Mesenchymal stem cell (in vitro differentiated cells and primary cell): ENCODE measurements around the gene MTA3.
"Not testable (repeated sequence)": the region's sequence is repeated elsewhere in the genome, so short reads cannot be mapped to it uniquely, and the experiment has no call there.

ENCODE experiments used
- DNase-seq: peaks from one replicate; pipeline ENCODE4 v3.0.0-alpha.2; 2013
- H2AFZ ChIP-seq: one replicate; pipeline ENCODE4 v1.6.1; 2013; ENCODE audit warnings: low read depth, mild to moderate bottlenecking, control low read depth, inconsistent platforms, low read length, moderate library complexity
- H2AK5ac ChIP-seq: 2 replicates; pipeline ENCODE4 v1.6.1; 2013; ENCODE audit warnings: low read length, moderate library complexity, mild to moderate bottlenecking, inconsistent platforms; ENCODE audit not compliant: severe bottlenecking
- H2BK120ac ChIP-seq: one replicate; pipeline ENCODE4 v1.6.1; 2013; ENCODE audit warnings: low read depth, mild to moderate bottlenecking, inconsistent platforms, low read length, moderate library complexity
- H2BK12ac ChIP-seq, 2 experiments: one replicate each; pipeline ENCODE4 v1.6.1; 2013; ENCODE audit warnings: inconsistent platforms in 2 of 2, low read length in 2 of 2, mild to moderate bottlenecking in 2 of 2, moderate library complexity in 2 of 2, control low read depth in 1 of 2
- H2BK15ac ChIP-seq: one replicate; pipeline ENCODE4 v1.6.1; 2013; ENCODE audit warnings: mild to moderate bottlenecking, low read depth, inconsistent platforms; ENCODE audit not compliant: poor library complexity, severe bottlenecking
- H2BK5ac ChIP-seq: 2 replicates; pipeline ENCODE4 v1.6.1; 2013; ENCODE audit warnings: low read depth, mild to moderate bottlenecking, low read length, control low read depth, inconsistent platforms; ENCODE audit not compliant: poor library complexity, severe bottlenecking
- H3K14ac ChIP-seq, 2 experiments: one replicate each; pipeline ENCODE4 v1.6.1; 2013; ENCODE audit warnings: inconsistent platforms in 2 of 2, low read length in 2 of 2, control low read depth in 1 of 2, mild to moderate bottlenecking in 1 of 2, moderate library complexity in 1 of 2
- H3K18ac ChIP-seq, 2 experiments: one replicate each; pipeline ENCODE4 v1.6.1; 2013; ENCODE audit warnings: inconsistent platforms in 2 of 2, low read length in 2 of 2, control low read depth in 1 of 2, low read depth in 1 of 2, mild to moderate bottlenecking in 1 of 2
- H3K23ac ChIP-seq, 2 experiments: one replicate each; pipeline ENCODE4 v1.6.1; 2013; ENCODE audit warnings: inconsistent platforms in 2 of 2, low read length in 2 of 2, mild to moderate bottlenecking in 2 of 2, moderate library complexity in 2 of 2, control low read depth in 1 of 2
- H3K27ac ChIP-seq: 2 replicates; pipeline ENCODE4 v1.5.1; 2013; ENCODE audit warnings: mild to moderate bottlenecking, moderate library complexity, low read length, control low read depth, inconsistent platforms; ENCODE audit not compliant: poor library complexity, severe bottlenecking
- H3K27me3 ChIP-seq, 2 experiments: 2 replicates each; pipeline versions ENCODE4 v1.6.1 to v1.7.0; 2013; ENCODE audit warnings: low read length in 2 of 2, mild to moderate bottlenecking in 2 of 2, moderate library complexity in 2 of 2, control low read depth in 1 of 2, inconsistent platforms in 1 of 2; ENCODE audit not compliant: control insufficient read depth in 1 of 2, insufficient read depth in 1 of 2
- H3K36me3 ChIP-seq, 2 experiments: 2 replicates each; pipeline versions ENCODE4 v1.6.1 to v1.7.0; 2013; ENCODE audit warnings: low read length in 2 of 2, control low read depth in 1 of 2, inconsistent platforms in 1 of 2, low read depth in 1 of 2, mild to moderate bottlenecking in 1 of 2; ENCODE audit not compliant: insufficient read depth in 2 of 2, control insufficient read depth in 1 of 2
- H3K4ac ChIP-seq, 2 experiments: one replicate each; pipeline ENCODE4 v1.6.1; 2013; ENCODE audit warnings: inconsistent platforms in 2 of 2, low read length in 2 of 2, mild to moderate bottlenecking in 2 of 2, moderate library complexity in 2 of 2, control low read depth in 1 of 2, low read depth in 1 of 2
- H3K4me1 ChIP-seq: 2 replicates; pipeline ENCODE4 v1.6.1; 2013; ENCODE audit warnings: low read depth, low read length, control low read depth; ENCODE audit not compliant: control insufficient read depth, insufficient read depth
- H3K4me2 ChIP-seq: 2 replicates; pipeline ENCODE4 v1.6.1; 2013; ENCODE audit warnings: low read length, mild to moderate bottlenecking, inconsistent platforms; ENCODE audit not compliant: poor library complexity, severe bottlenecking
- H3K4me3 ChIP-seq, 2 experiments: 2 replicates each; pipeline versions ENCODE4 v1.5.1 to v1.7.0; 2013; ENCODE audit warnings: low read length in 2 of 2, mild to moderate bottlenecking in 2 of 2, control low read depth in 1 of 2, low read depth in 1 of 2; ENCODE audit not compliant: insufficient read depth in 1 of 2
- H3K79me1 ChIP-seq: replicated peaks from 2 replicates; pipeline ENCODE4 v1.6.1; 2013; ENCODE audit warnings: mild to moderate bottlenecking, control low read depth, low read length, inconsistent platforms; ENCODE audit not compliant: poor library complexity, severe bottlenecking
- H3K9ac ChIP-seq: 2 replicates; pipeline ENCODE4 v1.7.0; 2013; ENCODE audit warnings: mild to moderate bottlenecking, low read length, moderate library complexity
- H3K9me3 ChIP-seq: 2 replicates; pipeline ENCODE4 v1.7.0; 2013; ENCODE audit warnings: mild to moderate bottlenecking, low read length; ENCODE audit not compliant: control insufficient read depth
- H4K8ac ChIP-seq: one replicate; pipeline ENCODE4 v1.6.1; 2013; ENCODE audit warnings: inconsistent platforms, mild to moderate bottlenecking, low read length, moderate library complexity
- H4K91ac ChIP-seq: one replicate; pipeline ENCODE4 v1.6.1; 2013; ENCODE audit warnings: mild to moderate bottlenecking, low read length, inconsistent platforms
- WGBS: methylation state at CpG from one replicate; pipeline ENCODE4 v1.1.7; 2013; ENCODE audit warnings: mixed read lengths; 5-methylcytosine and 5-hydroxymethylcytosine counted together

MTA3 gene

GRCh38 chr2:42578621-42579020 lies 10.2 kb downstream of the MTA3 start:
- H3K27me3 ChIP-seq = no peaks in the 10 kb centered on the region
- H3K4me3 ChIP-seq = no peak overlapping the region
- H4K8ac ChIP-seq = no peak overlapping the region
- H4K91ac ChIP-seq = no peak overlapping the region
- peaks cover 22% of the 10 kb centered on the region for H3K79me1 ChIP-seq
- H3K14ac ChIP-seq = no peak overlapping the region
- no peak overlapping the region for H2BK5ac ChIP-seq
- H3K27ac ChIP-seq = no peak overlapping the region
- H2BK15ac ChIP-seq = no peak overlapping the region
- H2BK120ac ChIP-seq = no peak overlapping the region
- H3K4me1 ChIP-seq = peaks cover 1% of the 10 kb centered on the region
- H2AFZ ChIP-seq = no peak overlapping the region
- no peak overlapping the region for H3K4ac ChIP-seq
- WGBS = 89% methylated on average over 2 of the region's 2 CpGs
- DNase-seq = no peak
- H2AK5ac ChIP-seq = no peak overlapping the region
- no peak overlapping the region for H3K4me2 ChIP-seq
- peaks cover 36 to 66% of the 10 kb centered on the region in 2 experiments for H3K36me3 ChIP-seq
- no peaks in the 10 kb centered on the region for H3K9me3 ChIP-seq
- H2BK12ac ChIP-seq = no peak overlapping the region
- H3K18ac ChIP-seq = no peak overlapping the region
- no peak overlapping the region for H3K23ac ChIP-seq
- no peak overlapping the region for H3K9ac ChIP-seq

GRCh38 chr2:42581257-42581656 lies 12.8 kb downstream of the MTA3 start:
- H2BK15ac ChIP-seq = no peak overlapping the region
- H2BK12ac ChIP-seq = no peak overlapping the region
- no peak overlapping the region for H3K9ac ChIP-seq
- H2AK5ac ChIP-seq = no peak overlapping the region
- H2AFZ ChIP-seq = no peak overlapping the region
- H3K23ac ChIP-seq = no peak overlapping the region
- H3K9me3 ChIP-seq = no peaks in the 10 kb centered on the region
- no peak overlapping the region for H4K91ac ChIP-seq
- H3K18ac ChIP-seq = no peak overlapping the region
- peaks cover 41 to 52% of the 10 kb centered on the region in 2 experiments for H3K36me3 ChIP-seq
- no peak overlapping the region for H4K8ac ChIP-seq
- H3K27ac ChIP-seq = no peak overlapping the region
- H3K4me3 ChIP-seq = no peak overlapping the region
- WGBS = 92% methylated on average over 4 of the region's 6 CpGs
- DNase-seq = no peak
- H3K14ac ChIP-seq = no peak overlapping the region
- H2BK120ac ChIP-seq = no peak overlapping the region
- H3K79me1 ChIP-seq = peaks cover 27% of the 10 kb centered on the region
- no peaks in the 10 kb centered on the region for H3K27me3 ChIP-seq
- H3K4ac ChIP-seq = no peak overlapping the region
- peaks cover 1% of the 10 kb centered on the region for H3K4me1 ChIP-seq
- H3K4me2 ChIP-seq = no peak overlapping the region
- no peak overlapping the region for H2BK5ac ChIP-seq

GRCh38 chr2:42584628-42585027 lies 16.2 kb downstream of the MTA3 start:
- not testable (repeated sequence) for H3K4me1 ChIP-seq, H3K4me3 ChIP-seq, H3K9me3 ChIP-seq, H2AFZ ChIP-seq, H2BK12ac ChIP-seq, H3K14ac ChIP-seq, H3K4me2 ChIP-seq, H3K18ac ChIP-seq, H4K91ac ChIP-seq, H3K27ac ChIP-seq, H2AK5ac ChIP-seq, H2BK15ac ChIP-seq, H2BK5ac ChIP-seq, H4K8ac ChIP-seq, H3K23ac ChIP-seq, H3K9ac ChIP-seq, DNase-seq, H3K4ac ChIP-seq, H3K27me3 ChIP-seq, H2BK120ac ChIP-seq
- Histone ChIP-seq H3K36me3 (peaks cover 31 to 39% of the 10 kb centered on the region in 2 experiments), H3K79me1 (peaks cover 28% of the 10 kb centered on the region)
- 100% methylated on average over 1 of the region's 3 CpGs for WGBS

GRCh38 chr2:42585779-42586178 lies 17.3 kb downstream of the MTA3 start:
- H2AK5ac ChIP-seq = no peak overlapping the region
- no peak overlapping the region for H4K91ac ChIP-seq
- no peak overlapping the region for H3K23ac ChIP-seq
- H2BK120ac ChIP-seq = no peak overlapping the region
- 79% methylated on average over 4 of the region's 4 CpGs for WGBS
- H4K8ac ChIP-seq = no peak overlapping the region
- H3K4me2 ChIP-seq = no peak overlapping the region
- H3K36me3 ChIP-seq = peaks cover 22 to 28% of the 10 kb centered on the region in 2 experiments
- no peak overlapping the region for H2AFZ ChIP-seq
- no peak overlapping the region for H3K4me3 ChIP-seq
- no peak overlapping the region for H2BK5ac ChIP-seq
- no peak overlapping the region for H2BK12ac ChIP-seq
- no peak overlapping the region for H3K14ac ChIP-seq
- H3K18ac ChIP-seq = no peak overlapping the region
- H3K4me1 ChIP-seq = no peaks in the 10 kb centered on the region
- no peaks in the 10 kb centered on the region for H3K27me3 ChIP-seq
- no peak overlapping the region for H3K4ac ChIP-seq
- no peaks in the 10 kb centered on the region for H3K9me3 ChIP-seq
- peaks cover 28% of the 10 kb centered on the region for H3K79me1 ChIP-seq
- no peak overlapping the region for H3K9ac ChIP-seq
- no peak overlapping the region for H2BK15ac ChIP-seq
- no peak for DNase-seq
- no peak overlapping the region for H3K27ac ChIP-seq
